Measurements from ENCODE around the gene ABCC8. TPM values are rescaled to one million over a fixed set of nuclear protein-coding genes. Genes with fewer than 3 reads are reported as not detected.

The ABCC8 gene
- total RNA-seq, 1 donor: not detected

DNA sequence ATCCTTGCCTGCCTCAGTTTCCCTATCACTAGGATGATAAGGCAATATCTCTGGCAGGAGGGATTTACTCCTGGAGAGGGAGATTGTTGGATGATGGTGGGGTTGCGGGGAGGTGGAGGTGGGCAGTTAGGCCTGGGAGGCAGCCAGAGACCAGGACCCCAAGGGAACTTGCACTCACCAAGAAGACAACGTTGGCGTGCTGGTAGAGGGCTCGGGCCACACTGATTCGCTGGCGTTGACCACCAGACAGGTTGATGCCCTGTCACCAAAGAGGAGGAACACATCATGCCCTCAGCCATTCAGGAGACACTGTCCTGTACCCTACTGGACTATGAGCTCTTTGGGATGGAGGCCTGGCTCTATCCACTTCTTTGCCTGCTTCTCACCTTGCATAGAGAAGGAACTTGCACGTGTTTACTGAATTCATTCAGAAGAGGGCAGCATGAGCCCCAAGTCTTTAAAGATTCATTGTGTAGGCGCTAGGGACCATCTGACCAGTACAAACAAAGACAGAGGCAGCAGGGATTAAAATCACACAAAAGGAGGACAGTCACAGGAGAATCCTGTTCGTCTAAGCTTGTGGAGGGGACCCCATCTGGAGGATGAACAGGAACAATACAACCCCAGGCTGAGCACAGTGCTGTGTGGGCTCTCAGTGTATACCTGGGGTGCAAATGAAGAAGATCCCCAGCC, 64.0 kb downstream of the ABCC8 start:
- peak; percentile 49 for DNase-seq (ENCODE audit: insufficient read length, low spot score, missing footprints)
- Histone ChIP-seq H3K4me2 (ENCODE audit: insufficient read depth, low read length) (no peak overlapping the region), H3K27ac (ENCODE audit: low read depth, low read length) (no peak overlapping the region)

DNA sequence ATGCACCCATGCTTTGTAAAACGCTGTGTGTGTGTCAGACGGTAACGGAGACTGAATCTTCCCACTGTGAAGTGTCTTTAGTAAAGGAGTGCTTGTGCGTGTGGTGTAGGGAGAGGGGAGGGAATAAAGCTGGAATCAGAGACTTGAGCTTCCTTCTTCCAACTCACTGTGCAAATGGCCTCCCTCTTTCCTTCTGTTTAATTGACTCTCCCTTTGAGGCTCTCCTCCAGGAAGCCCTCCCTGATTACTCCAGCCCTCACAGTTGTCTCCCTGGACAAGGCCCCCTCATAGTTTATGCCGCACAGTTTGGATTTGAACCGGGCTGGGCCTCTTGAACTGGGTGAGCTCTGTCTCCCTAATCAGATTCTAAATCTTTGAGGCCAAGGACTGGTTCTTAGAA, 65.2 kb downstream of the ABCC8 start:
- no peak overlapping the region for H3K27ac ChIP-seq (ENCODE audit: low read depth, low read length)

More for the DNA sequence above, 64.0 kb downstream of the ABCC8 start:
- Histone ChIP-seq H3K79me2 (ENCODE audit: insufficient read depth, low read length) (no peaks in the 10 kb centered on the region), H3K4me1 (ENCODE audit: insufficient read depth, low read length) (no peaks in the 10 kb centered on the region), H4K20me1 (ENCODE audit: insufficient read depth, low read length) (no peaks in the 10 kb centered on the region), H3K36me3 (ENCODE audit: insufficient read depth, low read length) (no peaks in the 10 kb centered on the region), H3K4me3 (ENCODE audit: insufficient read depth, low read length) (no peak overlapping the region), H3K9me3 (ENCODE audit: low read depth, low read length) (no peaks in the 10 kb centered on the region), H3K27me3 (ENCODE audit: insufficient read depth, low read length) (peaks cover 20% of the 10 kb centered on the region), H2AFZ (ENCODE audit: low read length) (no peak overlapping the region)
- TF ChIP-seq, protein P1, sequence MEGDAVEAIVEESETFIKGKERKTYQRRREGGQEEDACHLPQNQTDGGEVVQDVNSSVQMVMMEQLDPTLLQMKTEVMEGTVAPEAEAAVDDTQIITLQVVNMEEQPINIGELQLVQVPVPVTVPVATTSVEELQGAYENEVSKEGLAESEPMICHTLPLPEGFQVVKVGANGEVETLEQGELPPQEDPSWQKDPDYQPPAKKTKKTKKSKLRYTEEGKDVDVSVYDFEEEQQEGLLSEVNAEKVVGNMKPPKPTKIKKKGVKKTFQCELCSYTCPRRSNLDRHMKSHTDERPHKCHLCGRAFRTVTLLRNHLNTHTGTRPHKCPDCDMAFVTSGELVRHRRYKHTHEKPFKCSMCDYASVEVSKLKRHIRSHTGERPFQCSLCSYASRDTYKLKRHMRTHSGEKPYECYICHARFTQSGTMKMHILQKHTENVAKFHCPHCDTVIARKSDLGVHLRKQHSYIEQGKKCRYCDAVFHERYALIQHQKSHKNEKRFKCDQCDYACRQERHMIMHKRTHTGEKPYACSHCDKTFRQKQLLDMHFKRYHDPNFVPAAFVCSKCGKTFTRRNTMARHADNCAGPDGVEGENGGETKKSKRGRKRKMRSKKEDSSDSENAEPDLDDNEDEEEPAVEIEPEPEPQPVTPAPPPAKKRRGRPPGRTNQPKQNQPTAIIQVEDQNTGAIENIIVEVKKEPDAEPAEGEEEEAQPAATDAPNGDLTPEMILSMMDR (IDR thresholded peaks at IDR 0.05; ENCODE audit: extremely low read depth, low read depth, low read length): no peak

DNA sequence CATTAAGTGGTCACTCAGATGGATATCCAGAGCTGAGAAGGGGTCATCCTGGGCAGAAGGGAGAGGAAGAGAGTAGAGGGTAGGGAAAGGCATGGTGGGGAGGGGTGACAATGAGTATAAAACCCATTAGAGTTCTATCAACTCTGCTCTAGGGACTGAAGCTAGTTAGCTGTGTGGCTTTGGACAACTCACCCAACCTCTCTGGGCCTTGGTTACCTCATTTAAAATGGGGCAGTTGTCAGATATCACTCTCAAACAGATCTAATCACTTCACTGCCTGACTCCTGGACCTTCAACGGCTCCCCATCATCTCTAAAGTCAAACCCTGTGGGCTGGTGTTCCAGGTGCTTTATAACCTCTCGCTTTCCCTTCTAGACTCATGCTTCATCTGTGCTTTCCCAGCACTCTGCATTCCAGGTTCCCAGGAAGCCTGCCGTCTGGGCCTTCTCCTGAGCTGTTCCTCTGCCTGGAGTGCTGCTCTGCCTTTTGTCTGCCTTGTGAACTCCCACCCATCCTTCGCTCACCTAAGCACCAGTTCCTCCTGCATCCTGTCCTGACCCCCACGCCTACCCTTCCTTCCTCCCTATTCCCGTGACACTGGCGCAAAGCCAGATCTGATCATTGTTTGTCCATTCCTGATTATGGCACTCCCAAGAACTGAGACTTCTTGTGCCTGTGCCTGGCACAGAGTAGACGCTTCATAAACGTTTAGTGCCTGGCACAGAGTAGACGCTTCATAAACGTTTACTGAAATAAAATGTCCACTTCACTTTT, 65.9 kb downstream of the ABCC8 start:
- Histone ChIP-seq H4K20me1 (ENCODE audit: insufficient read depth, low read length) (no peaks in the 10 kb centered on the region), H3K4me1 (ENCODE audit: insufficient read depth, low read length) (peaks cover 4% of the 10 kb centered on the region), H3K27me3 (ENCODE audit: insufficient read depth, low read length) (peaks cover 13% of the 10 kb centered on the region), H3K4me3 (ENCODE audit: insufficient read depth, low read length) (no peak overlapping the region), H3K9me3 (ENCODE audit: low read depth, low read length) (no peaks in the 10 kb centered on the region), H3K36me3 (ENCODE audit: insufficient read depth, low read length) (no peaks in the 10 kb centered on the region), H3K4me2 (ENCODE audit: insufficient read depth, low read length) (no peak overlapping the region), H2AFZ (ENCODE audit: low read length) (no peak overlapping the region), H3K27ac (ENCODE audit: low read depth, low read length) (no peak overlapping the region), H3K79me2 (ENCODE audit: insufficient read depth, low read length) (no peaks in the 10 kb centered on the region)
- TF ChIP-seq, protein P1 (IDR thresholded peaks at IDR 0.05; ENCODE audit: extremely low read depth, low read depth, low read length): no peak
- peak; percentile 79 for DNase-seq (ENCODE audit: insufficient read length, low spot score, missing footprints)

More for the DNA sequence above, 65.2 kb downstream of the ABCC8 start:
- Histone ChIP-seq H4K20me1 (ENCODE audit: insufficient read depth, low read length) (no peaks in the 10 kb centered on the region), H3K4me2 (ENCODE audit: insufficient read depth, low read length) (no peak overlapping the region), H3K4me3 (ENCODE audit: insufficient read depth, low read length) (no peak overlapping the region), H3K4me1 (ENCODE audit: insufficient read depth, low read length) (no peaks in the 10 kb centered on the region), H3K36me3 (ENCODE audit: insufficient read depth, low read length) (no peaks in the 10 kb centered on the region), H3K27me3 (ENCODE audit: insufficient read depth, low read length) (peaks cover 17% of the 10 kb centered on the region), H3K9me3 (ENCODE audit: low read depth, low read length) (no peaks in the 10 kb centered on the region), H2AFZ (ENCODE audit: low read length) (no peak overlapping the region), H3K79me2 (ENCODE audit: insufficient read depth, low read length) (no peaks in the 10 kb centered on the region)
- DNase-seq (ENCODE audit: insufficient read length, low spot score, missing footprints): no peak
- TF ChIP-seq, protein P1 (IDR thresholded peaks at IDR 0.05; ENCODE audit: extremely low read depth, low read depth, low read length): no peak

DNA sequence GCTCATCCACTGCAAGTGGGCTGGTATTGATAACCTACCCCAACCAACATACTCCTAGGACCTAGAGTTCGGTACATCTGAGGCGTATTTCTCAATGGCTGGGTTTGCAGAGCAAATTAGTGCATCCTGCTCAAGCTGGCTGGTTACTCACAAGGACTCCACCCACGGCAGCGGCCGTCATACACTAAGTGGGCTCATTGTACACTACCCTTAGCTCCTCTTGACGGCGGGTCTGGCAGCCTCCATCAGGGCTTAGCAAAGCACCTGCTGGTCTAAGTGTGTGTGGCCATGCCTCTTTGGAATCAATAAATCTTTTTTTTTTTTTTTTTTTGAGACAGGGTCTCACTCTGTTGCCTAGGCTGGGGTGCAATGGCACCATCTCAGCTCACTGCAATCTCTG, 68.0 kb downstream of the ABCC8 start:
- TF ChIP-seq, protein P1 (IDR thresholded peaks at IDR 0.05; ENCODE audit: extremely low read depth, low read depth, low read length): no peak
- Histone ChIP-seq H3K79me2 (ENCODE audit: insufficient read depth, low read length) (no peaks in the 10 kb centered on the region), H3K4me3 (ENCODE audit: insufficient read depth, low read length) (no peak overlapping the region), H3K4me1 (ENCODE audit: insufficient read depth, low read length) (peaks cover 9% of the 10 kb centered on the region), H2AFZ (ENCODE audit: low read length) (no peak overlapping the region), H3K27ac (ENCODE audit: low read depth, low read length) (no peak overlapping the region), H3K4me2 (ENCODE audit: insufficient read depth, low read length) (no peak overlapping the region), H3K27me3 (ENCODE audit: insufficient read depth, low read length) (peaks cover 13% of the 10 kb centered on the region), H3K36me3 (ENCODE audit: insufficient read depth, low read length) (no peaks in the 10 kb centered on the region), H4K20me1 (ENCODE audit: insufficient read depth, low read length) (no peaks in the 10 kb centered on the region), H3K9me3 (ENCODE audit: low read depth, low read length) (no peaks in the 10 kb centered on the region)
- no peak for DNase-seq (ENCODE audit: insufficient read length, low spot score, missing footprints)
